ENCODE data around the gene CMTM1. TPM values are rescaled to one million over a fixed set of nuclear protein-coding genes. Genes with fewer than 3 reads are reported as not detected.
A peak's percentile ranks its signal among the peaks of the same experiment; 100 is the strongest.

Gene CMTM1
- total RNA-seq, 2 donors from 2014 or later, result 1.6 TPM; not detected in 1

DNA sequence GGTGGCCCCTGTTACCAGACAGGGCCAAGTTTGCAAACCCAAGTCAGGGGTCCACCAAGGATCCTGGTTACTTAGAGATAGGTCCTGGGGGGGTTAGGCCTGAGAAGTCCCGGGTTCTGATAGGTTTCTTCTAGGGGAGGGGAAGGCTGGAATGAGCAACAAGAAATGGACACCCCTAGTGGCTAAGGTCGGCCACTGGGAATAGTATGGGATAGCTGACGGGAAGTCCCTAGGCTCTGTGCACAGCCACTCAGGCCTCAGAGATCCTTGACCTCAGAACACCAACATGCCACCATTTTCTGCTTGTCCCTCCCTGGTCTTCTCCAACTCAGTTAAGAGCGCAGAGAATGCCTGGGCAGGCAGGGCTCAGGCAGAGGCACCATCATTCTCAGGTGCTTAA is 29.7 kb upstream of the CMTM1 start:
- Histone ChIP-seq H3K4me1 (peaks cover 0 to 10% of the 10 kb centered on the region in 2 donors), H3K9me3 (no peaks in the 10 kb centered on the region), H3K36me3 (peaks cover 27% of the 10 kb centered on the region), H3K4me3 (no peak overlapping the region), H3K27me3 (no peaks in the 10 kb centered on the region), H3K27ac (no peak overlapping the region)
- TF ChIP-seq, protein P1, sequence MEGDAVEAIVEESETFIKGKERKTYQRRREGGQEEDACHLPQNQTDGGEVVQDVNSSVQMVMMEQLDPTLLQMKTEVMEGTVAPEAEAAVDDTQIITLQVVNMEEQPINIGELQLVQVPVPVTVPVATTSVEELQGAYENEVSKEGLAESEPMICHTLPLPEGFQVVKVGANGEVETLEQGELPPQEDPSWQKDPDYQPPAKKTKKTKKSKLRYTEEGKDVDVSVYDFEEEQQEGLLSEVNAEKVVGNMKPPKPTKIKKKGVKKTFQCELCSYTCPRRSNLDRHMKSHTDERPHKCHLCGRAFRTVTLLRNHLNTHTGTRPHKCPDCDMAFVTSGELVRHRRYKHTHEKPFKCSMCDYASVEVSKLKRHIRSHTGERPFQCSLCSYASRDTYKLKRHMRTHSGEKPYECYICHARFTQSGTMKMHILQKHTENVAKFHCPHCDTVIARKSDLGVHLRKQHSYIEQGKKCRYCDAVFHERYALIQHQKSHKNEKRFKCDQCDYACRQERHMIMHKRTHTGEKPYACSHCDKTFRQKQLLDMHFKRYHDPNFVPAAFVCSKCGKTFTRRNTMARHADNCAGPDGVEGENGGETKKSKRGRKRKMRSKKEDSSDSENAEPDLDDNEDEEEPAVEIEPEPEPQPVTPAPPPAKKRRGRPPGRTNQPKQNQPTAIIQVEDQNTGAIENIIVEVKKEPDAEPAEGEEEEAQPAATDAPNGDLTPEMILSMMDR (IDR thresholded peaks at IDR 0.05), result no peak
- no peak for DNase-seq (ENCODE audit: low spot score)

GRCh38 chr16:66537236-66537635 is 29.0 kb upstream of the CMTM1 start:
- no peak overlapping the region for H3K4me3 ChIP-seq
- TF ChIP-seq, protein P1 (IDR thresholded peaks at IDR 0.05), result no peak
- peaks cover 20% of the 10 kb centered on the region for H3K36me3 ChIP-seq
- no peaks in the 10 kb centered on the region for H3K9me3 ChIP-seq
- no peak overlapping the region for H3K27ac ChIP-seq
- no peaks in the 10 kb centered on the region for H3K27me3 ChIP-seq
- peaks cover 0 to 10% of the 10 kb centered on the region in 2 donors for H3K4me1 ChIP-seq
- DNase-seq (ENCODE audit: low spot score), result no peak

- H3K36me3 ChIP-seq, result peaks cover 18% of the 10 kb centered on the region
- H3K27me3 ChIP-seq, result no peaks in the 10 kb centered on the region
- peaks cover 0 to 9% of the 10 kb centered on the region in 2 donors for H3K4me1 ChIP-seq
- no peaks in the 10 kb centered on the region for H3K9me3 ChIP-seq
- TF ChIP-seq, protein P1 (IDR thresholded peaks at IDR 0.05), result no peak
- no peak overlapping the region for H3K4me3 ChIP-seq
- H3K27ac ChIP-seq, result peak overlapping the region in 1 of 2 donors; percentile 65
- no peak for DNase-seq (ENCODE audit: low spot score)
These were observed 27.3 kb upstream of the CMTM1 start for GRCh38 chr16:66538910-66539309.

GRCh38 chr16:66539623-66540469 is 26.4 kb upstream of the CMTM1 start:
- Histone ChIP-seq H3K27me3 (no peaks in the 10 kb centered on the region), H3K27ac (no peak overlapping the region), H3K4me3 (no peak overlapping the region), H3K4me1 (no peaks in the 10 kb centered on the region), H3K36me3 (peaks cover 18% of the 10 kb centered on the region), H3K9me3 (no peaks in the 10 kb centered on the region)
- TF ChIP-seq, protein P1 (IDR thresholded peaks at IDR 0.05), result no peak
- DNase-seq (ENCODE audit: low spot score), result no peak

GRCh38 chr16:66541388-66542355 is 24.6 kb upstream of the CMTM1 start:
- no peak for DNase-seq (ENCODE audit: low spot score)
- H3K27ac ChIP-seq, result peak overlapping the region in 1 of 2 donors; percentile 11
- H3K4me3 ChIP-seq, result no peak overlapping the region
- H3K9me3 ChIP-seq, result no peaks in the 10 kb centered on the region
- no peaks in the 10 kb centered on the region for H3K27me3 ChIP-seq
- peaks cover 6% of the 10 kb centered on the region for H3K36me3 ChIP-seq
- no peaks in the 10 kb centered on the region for H3K4me1 ChIP-seq
- TF ChIP-seq, protein P1 (IDR thresholded peaks at IDR 0.05), result no peak

Data from right atrium auricular region (tissue), 2 donors.